SK-N-SH (cell line): ENCODE data around the gene ESYT3. TPM values are rescaled to one million over a fixed set of nuclear protein-coding genes. Genes with fewer than 3 reads are reported as not detected.

Source experiments
- CTCF ChIA-PET: fragments of 300-600, 350-600 bp; formaldehyde crosslinking; extraction: SDS; loops from one replicate; lab custom pipeline; 2021; lab: Yijun Ruan, JAX
- POLR2A ChIA-PET: fragments of 350-600 bp; sonication (Branson Sonifier 250); formaldehyde crosslinking; extraction: SDS; loops from one replicate; lab custom pipeline; 2020; ENCODE audit warnings: antibody characterized with exemption, inconsistent platforms; lab: Yijun Ruan, JAX
- DNase-seq: peaks from one replicate; pipeline ENCODE4 v3.0.0; 2012
- H2AFZ ChIP-seq: fragments of 200-600 bp; sonication (generic); 2 replicates; pipeline ENCODE4 v1.8.1; 2016; ENCODE audit warnings: antibody characterized with exemption, mild to moderate bottlenecking, low read depth
- H3F3A ChIP-seq: fragments of 200-600 bp; sonication (generic); replicated peaks from 2 replicates; pipeline ENCODE3; 2016; ENCODE audit warnings: antibody characterized with exemption, mild to moderate bottlenecking; ENCODE audit not compliant: insufficient read depth
- H3K27ac ChIP-seq, 2 experiments: fragments of 200-500 bp in 1 of 2; fragments of 200-600 bp in 1 of 2; sonication (Bioruptor generic) in 1 of 2; sonication (generic), shearing (Covaris generic) in 1 of 2; 2 replicates each; pipeline versions ENCODE4 v1.5.1 to v1.6.1; 2014 to 2016; ENCODE audit warnings: low read depth in 2 of 2, inconsistent platforms in 1 of 2, low read length in 1 of 2, mild to moderate bottlenecking in 1 of 2, mixed read lengths in 1 of 2
- H3K27me3 ChIP-seq: fragments of 200-600 bp; sonication (generic), shearing (Covaris generic); 2 replicates; pipeline ENCODE4 v1.6.1; 2016; ENCODE audit warnings: mixed run types; ENCODE audit not compliant: insufficient read depth
- H3K36me3 ChIP-seq, 2 experiments: fragments of 200-500 bp in 1 of 2; fragments of 200-600 bp in 1 of 2; sonication (Bioruptor generic) in 1 of 2; sonication (generic) in 1 of 2; replicated peaks in 1 of 2; 2 replicates each; pipeline versions ENCODE3 to v1.5.1; 2014 to 2016; ENCODE audit warnings: low read length in 1 of 2, mild to moderate bottlenecking in 1 of 2; ENCODE audit not compliant: insufficient read depth in 2 of 2, control insufficient read depth in 1 of 2
- H3K4me1 ChIP-seq, 2 experiments: fragments of 200-500 bp in 1 of 2; fragments of 200-600 bp in 1 of 2; sonication (Bioruptor generic) in 1 of 2; sonication (generic), shearing (Covaris generic) in 1 of 2; 2 replicates each; pipeline versions ENCODE4 v1.5.1 to v1.6.1; 2014 to 2016; ENCODE audit warnings: low read depth in 1 of 2, low read length in 1 of 2, mixed run types in 1 of 2; ENCODE audit not compliant: insufficient read depth in 2 of 2, control insufficient read depth in 1 of 2
- H3K4me2 ChIP-seq: fragments of 200-600 bp; sonication (generic), shearing (Covaris generic); 2 replicates; pipeline ENCODE4 v1.6.1; 2017; ENCODE audit warnings: mixed run types
- H3K4me3 ChIP-seq, 2 experiments: fragments of 200-500 bp in 1 of 2; fragments of 200-600 bp in 1 of 2; sonication (Bioruptor generic) in 1 of 2; sonication (generic), shearing (Covaris generic) in 1 of 2; 2 replicates each; pipeline versions ENCODE4 v1.5.1 to v1.8.1; 2014 to 2016; ENCODE audit warnings: low read depth in 2 of 2, inconsistent platforms in 1 of 2, low read length in 1 of 2, mild to moderate bottlenecking in 1 of 2, mixed read lengths in 1 of 2, moderate library complexity in 1 of 2
- H3K79me2 ChIP-seq: fragments of 200-600 bp; sonication (generic); 2 replicates; pipeline ENCODE4 v1.8.1; 2017; ENCODE audit warnings: mild to moderate bottlenecking; ENCODE audit not compliant: insufficient read depth
- H3K9ac ChIP-seq: fragments of 200-600 bp; sonication (generic); 2 replicates; pipeline ENCODE4 v1.6.1; 2017; ENCODE audit warnings: mixed run types
- H3K9me2 ChIP-seq: fragments of 200-600 bp; sonication (generic); 2 replicates; pipeline ENCODE4 v1.6.1; 2017; ENCODE audit warnings: mixed run types
- H3K9me3 ChIP-seq: fragments of 200-600 bp; sonication (generic); 2 replicates; pipeline ENCODE4 v1.6.1; 2017; ENCODE audit warnings: mixed run types, mild to moderate bottlenecking, moderate library complexity
- H4K20me1 ChIP-seq: fragments of 200-600 bp; sonication (generic); 2 replicates; pipeline ENCODE4 v1.6.1; 2017; ENCODE audit warnings: mild to moderate bottlenecking, mixed run types; ENCODE audit not compliant: insufficient read depth
- CHD2 ChIP-seq: fragments of 150-350 bp; IDR thresholded peaks from 2 replicates; pipeline ENCODE4 v1.6.1; 2018; ENCODE audit warnings: low read length; ENCODE audit not compliant: partially characterized antibody
- ELF1 ChIP-seq: IDR thresholded peaks from 2 replicates; pipeline ENCODE4 v1.4.0; 2012
- FOSL2 ChIP-seq: IDR thresholded peaks from 2 replicates; pipeline ENCODE4 v1.4.0; 2012; ENCODE audit warnings: low read depth, mild to moderate bottlenecking, moderate library complexity, borderline replicate concordance
- FOXJ3 ChIP-seq: sonication (generic); formaldehyde crosslinking; IDR thresholded peaks from 2 replicates; pipeline ENCODE4 v1.5.1; 2020; ENCODE audit warnings: mild to moderate bottlenecking, missing genetic modification reagents
- FOXM1 ChIP-seq: IDR thresholded peaks from 2 replicates; pipeline ENCODE4 v1.4.0; 2012; ENCODE audit warnings: low read depth, mild to moderate bottlenecking
- GABPA ChIP-seq: IDR thresholded peaks from 2 replicates; pipeline ENCODE4 v1.4.0; 2012; ENCODE audit warnings: low read depth, mild to moderate bottlenecking
- JUND ChIP-seq: IDR thresholded peaks from 2 replicates; pipeline ENCODE4 v1.4.0; 2012
- MXI1 ChIP-seq: IDR thresholded peaks from 2 replicates; pipeline ENCODE4 v1.6.1; 2012; ENCODE audit warnings: mild to moderate bottlenecking, low read depth, low read length, improper control_type of control experiment
- NFIC ChIP-seq: IDR thresholded peaks from 2 replicates; pipeline ENCODE4 v1.4.0; 2012; ENCODE audit warnings: borderline replicate concordance
- NRF1 ChIP-seq: IDR thresholded peaks from 2 replicates; pipeline ENCODE4 v1.6.1; 2012; ENCODE audit warnings: low read depth, mild to moderate bottlenecking, low read length
- POLR2AphosphoS5 ChIP-seq: IDR thresholded peaks from 2 replicates; pipeline ENCODE4 v1.6.1; 2012; ENCODE audit warnings: low read depth, low read length
- RAD21 ChIP-seq: IDR thresholded peaks from 2 replicates; pipeline ENCODE4 v1.6.1; 2012; ENCODE audit warnings: mild to moderate bottlenecking, low read length
- RCOR1 ChIP-seq: fragments of 150-350 bp; IDR thresholded peaks from 2 replicates; pipeline ENCODE4 v1.6.1; 2017; ENCODE audit warnings: antibody characterized with exemption, low read length
- RXRA ChIP-seq: IDR thresholded peaks from 2 replicates; pipeline ENCODE4 v1.4.0; 2012; ENCODE audit warnings: low read depth, mild to moderate bottlenecking, borderline replicate concordance
- SIN3A ChIP-seq: IDR thresholded peaks from 2 replicates; pipeline ENCODE4 v1.6.1; 2012; ENCODE audit warnings: low read depth, mild to moderate bottlenecking, low read length, moderate library complexity, borderline replicate concordance
- TAF1 ChIP-seq: IDR thresholded peaks from 2 replicates; pipeline ENCODE4 v1.6.1; 2012; ENCODE audit warnings: low read depth, mild to moderate bottlenecking, low read length, moderate library complexity, borderline replicate concordance
- TCF12 ChIP-seq: IDR thresholded peaks from 2 replicates; pipeline ENCODE4 v1.4.0; 2012
- TEAD4 ChIP-seq: IDR thresholded peaks from 2 replicates; pipeline ENCODE4 v1.4.0; 2012; ENCODE audit warnings: mild to moderate bottlenecking, borderline replicate concordance; ENCODE audit not compliant: insufficient read depth
- YY1 ChIP-seq: IDR thresholded peaks from 2 replicates; pipeline ENCODE4 v1.4.0; 2012; ENCODE audit warnings: low read depth, mild to moderate bottlenecking
- WGBS: methylation state at CpG from one replicate; pipeline ENCODE4 v1.1.6; 2017; ENCODE audit warnings: low lambda C conversion rate; 5-methylcytosine and 5-hydroxymethylcytosine counted together
- polyA plus RNA-seq, 3 experiments: library from polyadenylated mRNA; depleted of rRNA; stranded (reverse); fragments of >200 nt; gene quantifications; 2 replicates each; pipeline ENCODE4 v1.2.3, GENCODE V29; 2012
- TF ChIP-seq, protein P1 (sequence below): IDR thresholded peaks from 2 replicates; pipeline ENCODE4 v1.4.0; 2012; ENCODE audit warnings: low read depth, borderline replicate concordance
- TF ChIP-seq, protein P2 (sequence below): IDR thresholded peaks from 2 replicates; pipeline ENCODE4 v1.4.0; 2012; ENCODE audit warnings: low read depth, borderline replicate concordance
- TF ChIP-seq, protein P3 (sequence below): IDR thresholded peaks from 2 replicates; pipeline ENCODE4 v1.6.1; 2012; ENCODE audit warnings: mild to moderate bottlenecking, low read depth, low read length, moderate library complexity

ESYT3 gene
- polyA plus RNA-seq, 1 of the 3 experiments (the other 2 are of a cell fraction), result 0.33 TPM

DNA sequence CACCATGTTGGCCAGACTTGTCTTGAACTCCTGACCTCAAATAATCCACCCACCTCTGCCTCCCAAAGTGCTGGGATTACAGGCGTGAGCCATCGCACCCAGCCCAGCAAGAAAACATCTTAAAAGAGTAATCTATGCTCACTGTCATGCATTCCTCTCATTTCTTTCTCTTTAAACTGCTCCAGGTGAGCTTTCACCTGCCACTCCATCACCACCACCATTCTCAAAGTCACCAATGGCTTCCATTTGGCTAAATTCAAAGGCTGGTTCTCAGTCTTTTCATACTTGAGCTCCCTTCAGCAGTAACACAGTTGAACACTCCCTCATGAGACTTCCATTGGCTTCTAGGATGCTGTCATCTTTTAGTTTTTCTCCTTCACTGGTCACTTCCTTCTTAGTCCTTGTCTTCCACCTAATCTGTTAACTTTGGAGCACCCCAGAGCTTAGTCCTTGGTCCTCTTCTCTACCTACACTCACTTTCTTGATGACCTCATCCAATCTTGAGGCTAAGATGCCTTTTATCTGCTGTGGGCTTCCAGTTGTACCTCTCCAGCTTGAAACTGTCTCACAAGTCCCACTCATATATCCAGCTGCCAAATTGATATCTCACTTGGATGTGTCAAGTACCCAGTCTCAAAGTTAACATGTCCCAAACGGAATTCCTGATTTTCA, 27.0 kb upstream of the ESYT3 start:
- no peaks in the 10 kb centered on the region for H3K79me2 ChIP-seq
- H3K9ac ChIP-seq, result no peak overlapping the region
- H2AFZ ChIP-seq, result no peak overlapping the region
- CTCF ChIA-PET, result interaction anchor here (1.2 to 1.7 kb wide), 3 partner anchors 10 to 516 kb away, joined by 4 to 5 read pairs (median 4); no protein-coding TSS in a partner anchor
- H3F3A ChIP-seq, result no peaks in the 10 kb centered on the region
- H3K36me3 ChIP-seq, result peaks cover 0 to 18% of the 10 kb centered on the region in 2 experiments
- no peaks in the 10 kb centered on the region for H3K4me1 ChIP-seq
- POLR2A ChIA-PET, result no interaction called here
- H3K4me3 ChIP-seq, result no peak overlapping the region
- DNase-seq, result no peak
- no peaks in the 10 kb centered on the region for H3K27me3 ChIP-seq
- TF ChIP-seq ELF1 (no peak), NRF1 (no peak), RXRA (no peak)
- no peak overlapping the region for H3K4me2 ChIP-seq
- H4K20me1 ChIP-seq, result no peaks in the 10 kb centered on the region
- H3K9me3 ChIP-seq, result no peaks in the 10 kb centered on the region
- 70% methylated on average over 3 of the region's 3 CpGs for WGBS
- H3K9me2 ChIP-seq, result no peaks in the 10 kb centered on the region
- H3K27ac ChIP-seq, result no peak overlapping the region

DNA sequence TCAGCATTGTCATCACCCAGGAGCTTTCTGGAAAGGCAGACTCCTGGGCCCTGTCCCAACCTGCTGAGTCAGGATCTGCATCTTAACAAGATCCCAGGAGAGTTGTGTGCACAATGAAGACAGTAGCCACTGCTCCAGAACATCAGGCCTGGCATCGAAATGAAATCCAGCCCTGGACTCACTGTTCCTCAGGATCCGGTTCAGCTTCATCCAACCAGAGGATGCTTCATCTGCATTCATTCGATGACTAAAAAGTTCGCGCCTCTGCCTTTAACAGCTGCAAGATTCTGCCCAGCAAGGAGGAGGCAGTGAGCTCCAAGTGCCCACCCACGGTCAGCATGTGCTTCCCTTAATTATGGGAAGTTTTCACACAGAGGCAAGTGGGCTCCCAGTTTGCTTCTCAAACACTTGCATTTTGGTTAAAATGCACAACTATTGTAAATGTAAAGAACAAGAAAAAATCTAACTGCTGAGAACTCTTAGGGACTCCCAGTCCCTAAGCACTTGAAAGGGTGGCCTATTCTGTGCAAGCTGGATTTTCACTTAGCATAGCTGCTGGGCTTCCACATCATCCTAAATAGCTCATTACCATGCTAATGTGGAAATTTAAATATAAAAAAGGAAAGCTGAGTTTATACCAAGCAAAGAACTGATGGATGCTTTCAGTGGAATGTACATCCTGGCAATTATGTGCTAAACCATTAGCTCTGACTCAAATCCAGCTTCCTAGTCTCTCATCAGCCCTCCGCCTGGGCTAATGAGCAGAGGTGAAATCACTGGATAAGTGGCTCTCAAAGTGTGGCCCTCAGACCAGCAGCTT, 25.5 kb upstream of the ESYT3 start:
- no peaks in the 10 kb centered on the region for H3K9me3 ChIP-seq
- CTCF ChIA-PET, result interaction anchor here (0.6 to 1.7 kb wide), 6 partner anchors 9 to 514 kb away, joined by 3 to 4 read pairs (median 4); no protein-coding TSS in a partner anchor
- POLR2A ChIA-PET, result no interaction called here

More for the DNA sequence above, 25.5 kb upstream of the ESYT3 start:
- H3K79me2 ChIP-seq, result no peaks in the 10 kb centered on the region
- no peak overlapping the region for H2AFZ ChIP-seq
- H3K4me1 ChIP-seq, result no peaks in the 10 kb centered on the region; a peak in 1 of 4 replicates
- no peak overlapping the region for H3K9ac ChIP-seq
- H3K4me3 ChIP-seq, result no peak overlapping the region
- TF ChIP-seq FOSL2 (no peak), JUND (no peak), TEAD4 (no peak), MXI1 (no peak), YY1 (no peak), POLR2AphosphoS5 (no peak), CHD2 (no peak), SIN3A (no peak), TAF1 (no peak), NRF1 (no peak), TCF12 (no peak), FOXM1 (no peak), RAD21 (no peak), RCOR1 (no peak), NFIC (no peak), FOXJ3 (CRISPR knock-in tag) (no peak), GABPA (no peak)
- TF ChIP-seq, protein P1, sequence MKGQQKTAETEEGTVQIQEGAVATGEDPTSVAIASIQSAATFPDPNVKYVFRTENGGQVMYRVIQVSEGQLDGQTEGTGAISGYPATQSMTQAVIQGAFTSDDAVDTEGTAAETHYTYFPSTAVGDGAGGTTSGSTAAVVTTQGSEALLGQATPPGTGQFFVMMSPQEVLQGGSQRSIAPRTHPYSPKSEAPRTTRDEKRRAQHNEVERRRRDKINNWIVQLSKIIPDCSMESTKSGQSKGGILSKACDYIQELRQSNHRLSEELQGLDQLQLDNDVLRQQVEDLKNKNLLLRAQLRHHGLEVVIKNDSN, result no peak
- TF ChIP-seq, protein P2, sequence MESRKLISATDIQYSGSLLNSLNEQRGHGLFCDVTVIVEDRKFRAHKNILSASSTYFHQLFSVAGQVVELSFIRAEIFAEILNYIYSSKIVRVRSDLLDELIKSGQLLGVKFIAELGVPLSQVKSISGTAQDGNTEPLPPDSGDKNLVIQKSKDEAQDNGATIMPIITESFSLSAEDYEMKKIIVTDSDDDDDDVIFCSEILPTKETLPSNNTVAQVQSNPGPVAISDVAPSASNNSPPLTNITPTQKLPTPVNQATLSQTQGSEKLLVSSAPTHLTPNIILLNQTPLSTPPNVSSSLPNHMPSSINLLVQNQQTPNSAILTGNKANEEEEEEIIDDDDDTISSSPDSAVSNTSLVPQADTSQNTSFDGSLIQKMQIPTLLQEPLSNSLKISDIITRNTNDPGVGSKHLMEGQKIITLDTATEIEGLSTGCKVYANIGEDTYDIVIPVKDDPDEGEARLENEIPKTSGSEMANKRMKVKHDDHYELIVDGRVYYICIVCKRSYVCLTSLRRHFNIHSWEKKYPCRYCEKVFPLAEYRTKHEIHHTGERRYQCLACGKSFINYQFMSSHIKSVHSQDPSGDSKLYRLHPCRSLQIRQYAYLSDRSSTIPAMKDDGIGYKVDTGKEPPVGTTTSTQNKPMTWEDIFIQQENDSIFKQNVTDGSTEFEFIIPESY, result no peak
- TF ChIP-seq, protein P3, sequence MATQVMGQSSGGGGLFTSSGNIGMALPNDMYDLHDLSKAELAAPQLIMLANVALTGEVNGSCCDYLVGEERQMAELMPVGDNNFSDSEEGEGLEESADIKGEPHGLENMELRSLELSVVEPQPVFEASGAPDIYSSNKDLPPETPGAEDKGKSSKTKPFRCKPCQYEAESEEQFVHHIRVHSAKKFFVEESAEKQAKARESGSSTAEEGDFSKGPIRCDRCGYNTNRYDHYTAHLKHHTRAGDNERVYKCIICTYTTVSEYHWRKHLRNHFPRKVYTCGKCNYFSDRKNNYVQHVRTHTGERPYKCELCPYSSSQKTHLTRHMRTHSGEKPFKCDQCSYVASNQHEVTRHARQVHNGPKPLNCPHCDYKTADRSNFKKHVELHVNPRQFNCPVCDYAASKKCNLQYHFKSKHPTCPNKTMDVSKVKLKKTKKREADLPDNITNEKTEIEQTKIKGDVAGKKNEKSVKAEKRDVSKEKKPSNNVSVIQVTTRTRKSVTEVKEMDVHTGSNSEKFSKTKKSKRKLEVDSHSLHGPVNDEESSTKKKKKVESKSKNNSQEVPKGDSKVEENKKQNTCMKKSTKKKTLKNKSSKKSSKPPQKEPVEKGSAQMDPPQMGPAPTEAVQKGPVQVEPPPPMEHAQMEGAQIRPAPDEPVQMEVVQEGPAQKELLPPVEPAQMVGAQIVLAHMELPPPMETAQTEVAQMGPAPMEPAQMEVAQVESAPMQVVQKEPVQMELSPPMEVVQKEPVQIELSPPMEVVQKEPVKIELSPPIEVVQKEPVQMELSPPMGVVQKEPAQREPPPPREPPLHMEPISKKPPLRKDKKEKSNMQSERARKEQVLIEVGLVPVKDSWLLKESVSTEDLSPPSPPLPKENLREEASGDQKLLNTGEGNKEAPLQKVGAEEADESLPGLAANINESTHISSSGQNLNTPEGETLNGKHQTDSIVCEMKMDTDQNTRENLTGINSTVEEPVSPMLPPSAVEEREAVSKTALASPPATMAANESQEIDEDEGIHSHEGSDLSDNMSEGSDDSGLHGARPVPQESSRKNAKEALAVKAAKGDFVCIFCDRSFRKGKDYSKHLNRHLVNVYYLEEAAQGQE, result no peak
- WGBS, result 81% methylated on average over 3 of the region's 7 CpGs
- no peak overlapping the region for H3K27ac ChIP-seq
- no peak for DNase-seq
- peaks cover 3% of the 10 kb centered on the region for H3F3A ChIP-seq
- no peaks in the 10 kb centered on the region for H4K20me1 ChIP-seq
- peaks cover 0 to 7% of the 10 kb centered on the region in 2 experiments for H3K36me3 ChIP-seq
- no peak overlapping the region for H3K4me2 ChIP-seq
- no peaks in the 10 kb centered on the region for H3K27me3 ChIP-seq
- H3K9me2 ChIP-seq, result no peaks in the 10 kb centered on the region
